HG02623 (cell line): ENCODE data around the gene MYH10.

ENCODE experiments used
- ATAC-seq: cut with Tn5 transposase; IDR thresholded peaks from one replicate; pipeline ENCODE4 v1.9.1; 2021; ENCODE audit warnings: moderate library complexity; ENCODE audit not compliant: unreplicated experiment

MYH10 gene

DNA sequence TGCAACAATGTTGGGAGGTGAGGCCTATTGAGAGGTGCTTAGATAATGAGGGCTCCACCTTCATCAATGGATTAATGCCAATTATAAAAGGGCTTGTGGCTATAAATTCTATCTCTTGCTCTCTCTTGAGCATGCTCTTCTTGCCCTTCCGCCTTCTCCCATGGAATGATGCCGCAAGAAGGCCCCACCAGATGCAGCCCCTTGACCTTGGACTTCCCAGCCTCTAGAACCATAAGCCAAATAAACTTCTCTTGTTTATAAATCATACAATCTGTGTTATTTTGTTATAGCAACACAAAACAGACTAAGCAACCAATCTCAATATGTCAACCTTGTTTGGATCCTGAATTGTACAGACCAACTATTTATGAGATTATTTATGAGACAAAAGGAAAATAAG is 20.0 kb downstream of the MYH10 start:
- no peak for ATAC-seq

- ATAC-seq: no peak
These were observed 20.6 kb downstream of the MYH10 start for GRCh38 chr17:8609910-8610309.

DNA sequence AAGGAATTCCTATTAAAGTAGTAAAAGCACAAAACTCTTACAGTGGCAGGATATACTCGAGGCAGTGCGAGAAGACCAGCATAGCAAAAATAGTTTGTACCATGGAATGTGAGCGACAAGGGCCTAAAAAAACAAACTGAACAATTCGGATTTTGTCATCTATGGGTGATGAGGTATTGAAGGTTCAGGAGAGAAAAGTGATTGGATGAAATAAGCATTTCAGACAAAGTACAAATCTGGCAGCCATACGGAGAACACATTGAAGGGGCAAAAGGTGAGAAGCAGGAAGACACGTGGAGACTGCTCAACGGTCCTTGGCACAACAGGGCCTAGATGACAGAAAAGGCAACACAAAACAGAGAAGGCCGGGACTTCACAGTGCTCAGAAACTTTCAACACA is 22.5 kb downstream of the MYH10 start:
- ATAC-seq: no peak

DNA sequence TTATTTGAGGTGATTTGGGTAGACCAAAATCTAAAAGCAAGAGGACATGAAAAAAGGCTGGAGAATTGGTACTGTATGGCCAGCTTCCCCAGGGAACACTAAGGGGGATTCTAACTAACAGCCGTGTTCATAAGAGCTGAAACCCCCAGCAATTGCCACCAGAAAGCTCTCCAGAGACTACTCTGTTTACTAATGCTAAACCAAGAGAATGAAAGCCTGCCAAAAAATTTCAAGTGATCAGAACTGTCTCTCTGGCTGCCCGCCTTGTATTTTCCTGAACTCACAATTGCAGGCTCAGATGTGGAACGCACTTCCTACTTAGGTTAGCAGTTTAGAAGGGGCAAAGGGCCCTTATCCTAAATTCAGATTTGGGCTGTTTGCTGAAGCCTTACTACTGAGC is 24.1 kb downstream of the MYH10 start:
- ATAC-seq: no peak

DNA sequence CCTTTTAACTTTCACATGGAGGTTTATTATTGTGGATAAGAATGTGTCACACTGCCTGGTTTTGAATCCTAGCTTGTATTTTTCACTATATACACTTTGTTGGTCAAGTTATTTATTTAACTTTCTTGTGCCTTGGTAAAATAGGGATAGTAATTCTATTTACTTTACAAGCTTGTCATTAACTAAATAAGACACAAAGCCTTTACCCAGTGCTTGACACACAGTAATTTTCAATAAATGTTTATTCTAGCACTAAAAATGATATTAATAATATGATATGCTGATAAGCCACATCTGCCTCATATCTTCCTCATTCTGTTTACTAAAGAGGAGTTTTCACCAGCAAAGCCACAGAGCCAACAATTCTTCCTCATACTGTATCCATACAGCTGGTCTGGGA is 27.8 kb downstream of the MYH10 start:
- no peak for ATAC-seq

DNA sequence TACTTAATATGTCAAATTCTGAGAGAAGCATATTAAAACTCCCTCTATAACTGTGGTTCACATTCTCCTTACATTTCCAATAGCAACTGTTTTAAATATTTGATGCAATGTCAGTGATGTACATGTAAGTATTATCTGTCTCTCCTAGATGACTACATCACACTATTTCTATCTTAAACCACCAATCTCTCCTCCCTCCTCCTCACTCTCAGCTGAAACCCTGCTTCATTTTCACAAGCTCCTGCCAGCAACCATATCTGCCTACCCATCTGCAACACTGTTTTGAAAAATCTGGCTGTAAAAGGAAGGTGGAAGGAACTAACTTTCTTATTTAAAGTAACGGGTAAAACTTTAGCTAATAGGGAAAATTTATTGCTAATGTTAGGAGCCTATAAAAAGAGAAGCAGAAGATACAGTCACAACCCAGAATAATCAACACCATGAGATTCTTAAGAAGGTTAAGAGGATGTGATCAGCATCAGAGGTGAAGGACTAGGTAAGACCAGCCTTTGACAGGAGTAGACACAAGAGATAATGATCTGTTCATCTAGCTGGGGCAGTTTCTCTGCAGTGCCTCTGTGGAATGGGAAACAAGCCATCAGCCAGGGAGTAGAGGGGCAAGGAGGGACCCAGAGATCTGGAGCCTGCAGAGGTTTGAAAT is 31.0 kb downstream of the MYH10 start:
- ATAC-seq: no peak

DNA sequence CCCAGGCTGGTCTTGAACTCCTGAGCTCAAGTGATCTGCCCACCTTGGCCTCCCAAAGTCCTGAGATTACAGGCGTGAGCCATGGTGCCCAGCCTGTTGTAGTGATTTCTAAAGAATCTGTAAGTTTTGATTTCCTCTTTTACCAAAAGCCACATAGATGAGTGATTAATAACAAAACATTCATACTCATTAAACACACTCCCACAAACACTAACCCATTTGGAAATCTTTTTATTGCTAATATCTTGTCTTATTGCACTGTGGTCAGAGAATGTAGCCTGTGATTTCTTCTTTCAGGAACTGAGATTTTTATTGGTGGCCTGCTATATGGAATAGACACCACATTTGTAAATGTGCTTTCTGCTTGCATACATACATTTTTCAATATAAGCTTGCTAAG is 31.6 kb downstream of the MYH10 start:
- no peak for ATAC-seq

- no peak for ATAC-seq
These were observed 36.7 kb downstream of the MYH10 start for GRCh38 chr17:8593830-8594229.

- ATAC-seq: no peak
These were observed 37.2 kb downstream of the MYH10 start for GRCh38 chr17:8593276-8593675.

GRCh38 chr17:8588877-8589554 is 41.5 kb downstream of the MYH10 start:
- no peak for ATAC-seq

GRCh38 chr17:8586766-8587165 is 43.8 kb downstream of the MYH10 start:
- ATAC-seq: no peak

DNA sequence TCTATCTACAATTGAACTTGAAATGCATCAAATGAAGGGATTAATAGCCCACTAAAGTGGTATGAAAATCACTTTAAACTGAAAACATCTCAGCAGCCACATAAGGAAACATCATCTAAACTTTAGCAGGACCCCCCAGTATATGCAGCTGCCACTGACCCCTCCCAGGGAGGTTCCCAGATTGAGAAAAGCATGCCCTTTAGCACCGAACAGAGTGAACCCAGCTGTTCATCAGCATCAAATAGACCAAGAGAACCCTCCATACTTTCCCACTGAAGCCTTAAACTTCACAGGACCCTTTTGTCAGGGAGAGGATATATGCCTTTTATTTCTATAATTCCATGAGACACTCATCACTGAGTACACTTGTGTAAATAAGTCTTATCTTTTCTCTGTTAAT is 44.6 kb downstream of the MYH10 start:
- ATAC-seq: no peak

GRCh38 chr17:8583954-8584353 is 46.6 kb downstream of the MYH10 start:
- ATAC-seq: no peak

- no peak for ATAC-seq
These were observed 49.4 kb downstream of the MYH10 start for GRCh38 chr17:8580952-8581658.

- no peak for ATAC-seq
These were observed 52.7 kb downstream of the MYH10 start for GRCh38 chr17:8577868-8578267.

DNA sequence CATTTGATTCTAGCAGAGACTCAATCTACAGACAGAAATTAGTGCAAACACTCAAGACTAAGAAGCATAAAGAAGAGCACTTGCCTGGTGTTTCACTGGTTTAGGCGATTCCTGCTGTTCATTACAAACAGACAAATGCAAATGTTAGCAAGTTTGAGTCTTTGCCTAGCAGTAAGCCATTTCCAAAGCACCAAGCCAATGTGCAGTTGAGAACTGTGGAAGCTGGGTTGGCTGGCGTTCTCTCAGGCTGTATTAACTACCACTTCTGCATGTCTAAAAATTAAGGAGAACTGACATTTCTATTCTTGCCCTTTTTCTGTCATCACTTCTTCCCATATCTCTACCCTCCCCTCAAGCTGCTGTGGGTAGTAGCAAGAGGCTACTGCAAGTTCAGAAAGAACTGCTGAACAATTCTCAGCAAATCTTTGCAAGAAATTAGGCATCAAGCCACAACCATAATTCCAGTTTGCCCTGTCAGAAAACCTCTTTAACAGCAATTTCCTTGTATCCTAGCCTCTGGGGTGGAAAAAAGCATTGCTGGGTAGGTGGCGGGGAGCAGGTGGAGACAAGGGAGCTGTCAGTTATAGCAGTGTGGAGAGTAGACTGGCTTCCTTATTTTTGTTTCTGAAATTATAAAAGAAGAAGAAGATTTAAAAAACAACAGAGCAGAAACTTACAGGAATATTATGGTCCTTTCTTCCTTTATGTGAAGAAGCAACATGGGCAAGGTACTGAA is 53.8 kb downstream of the MYH10 start:
- no peak for ATAC-seq

GRCh38 chr17:8574687-8575086 is 55.8 kb downstream of the MYH10 start:
- ATAC-seq: no peak

DNA sequence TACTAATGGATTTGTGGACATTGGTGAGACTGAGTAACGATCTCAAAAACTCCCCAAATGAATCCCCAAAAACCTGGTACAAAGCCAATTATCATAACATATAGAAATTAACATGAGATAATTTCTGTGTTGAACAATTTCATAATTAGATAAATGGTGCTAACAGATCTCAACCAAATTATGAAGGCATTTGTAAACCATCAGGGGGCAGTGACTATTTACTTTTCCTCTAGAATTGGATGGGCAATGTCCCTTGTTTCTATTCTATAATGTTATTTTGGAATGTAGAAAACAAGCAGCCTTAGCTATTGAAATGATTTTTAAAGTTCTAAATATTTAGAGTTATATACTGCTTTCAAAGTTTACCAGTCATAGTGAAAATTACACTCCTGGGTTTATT is 57.8 kb downstream of the MYH10 start:
- no peak for ATAC-seq

DNA sequence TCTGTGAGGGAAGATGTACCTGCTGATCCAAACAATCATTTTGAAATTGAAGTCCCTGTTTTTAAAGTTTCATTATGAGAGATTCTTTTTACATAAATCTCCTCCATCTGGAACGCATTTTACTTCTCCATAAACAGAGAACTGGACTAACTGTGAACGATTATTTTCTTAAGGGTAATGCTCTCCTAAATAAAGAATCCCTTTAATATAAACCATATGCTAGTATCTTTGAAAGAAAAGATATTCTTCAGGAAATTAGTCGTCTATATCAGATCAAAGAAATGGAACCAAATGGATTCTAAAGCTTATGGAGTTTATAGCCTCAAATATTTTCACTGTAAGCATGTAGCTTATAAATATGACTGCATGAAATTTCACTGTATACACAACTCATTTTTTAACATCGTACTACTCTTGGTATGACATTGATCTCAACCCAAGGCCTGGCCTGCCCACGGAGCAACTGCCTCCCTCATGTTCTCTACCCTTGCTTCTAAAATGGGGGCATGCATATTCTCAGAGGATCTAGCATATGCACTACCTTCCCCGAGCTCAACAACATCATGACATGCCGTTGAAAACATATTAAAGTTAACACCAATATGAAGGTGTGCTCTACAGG is 66.4 kb downstream of the MYH10 start:
- ATAC-seq: no peak

DNA sequence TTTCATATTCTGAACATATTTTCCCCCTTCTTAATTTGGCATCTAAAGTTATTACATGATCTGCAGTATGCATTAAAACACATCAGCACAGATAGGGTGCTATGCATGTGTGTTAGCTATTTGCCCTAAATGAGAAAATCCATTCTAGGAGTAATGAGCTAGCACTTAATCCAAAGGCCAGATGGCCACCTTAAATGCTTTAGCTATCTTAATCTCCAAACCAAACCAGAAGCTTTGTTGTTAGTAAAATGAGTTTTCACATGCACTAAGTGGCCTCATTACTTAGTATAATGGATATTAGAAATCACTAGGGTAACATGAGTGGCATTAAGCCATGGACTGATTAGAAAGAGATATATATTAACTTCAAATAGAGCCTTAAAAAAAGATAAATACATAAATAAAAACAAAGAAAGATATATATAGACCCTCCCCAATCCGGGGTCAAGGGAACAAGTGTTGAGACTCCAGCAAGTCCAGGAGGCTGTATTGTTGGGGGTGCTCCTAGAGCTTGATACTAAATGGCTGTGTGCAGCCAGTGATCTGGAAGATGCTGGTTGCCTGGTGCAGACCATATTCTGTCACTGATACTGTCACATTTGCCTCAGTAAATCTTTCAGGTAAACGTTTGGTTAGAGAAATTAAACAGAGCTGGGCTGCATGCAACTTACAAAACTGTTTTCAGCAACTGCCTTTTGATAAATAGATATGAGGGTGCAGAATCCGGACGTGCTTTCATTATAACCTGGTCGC is 67.3 kb downstream of the MYH10 start:
- no peak for ATAC-seq
